Fibroblast of lung (primary cell): Measurements from ENCODE around the gene POLR2I. TPM values are rescaled to one million over a fixed set of nuclear protein-coding genes. Genes with fewer than 3 reads are reported as not detected.

Source experiments
- DNase-seq, 2 donors: peaks; one replicate each; pipeline versions ENCODE4 v3.0.0 to v3.0.0-alpha.2; 2010; ENCODE audit warnings: low read depth in 2 of 2
- H2AFZ ChIP-seq: 2 replicates; pipeline ENCODE4 v1.5.1; 2012; ENCODE audit warnings: low read length, control low read depth, inconsistent platforms
- H3K27ac ChIP-seq: 2 replicates; pipeline ENCODE4 v1.5.1; 2011; ENCODE audit warnings: low read length, control low read depth; ENCODE audit not compliant: insufficient read depth
- H3K27me3 ChIP-seq: 2 replicates; pipeline ENCODE4 v1.5.1; 2011; ENCODE audit warnings: mild to moderate bottlenecking, low read length; ENCODE audit not compliant: control insufficient read depth, insufficient read depth
- H3K36me3 ChIP-seq: 2 replicates; pipeline ENCODE4 v1.5.1; 2011; ENCODE audit warnings: low read length; ENCODE audit not compliant: control insufficient read depth, insufficient read depth
- H3K4me1 ChIP-seq: 2 replicates; pipeline ENCODE4 v1.5.1; 2011; ENCODE audit warnings: low read length; ENCODE audit not compliant: control insufficient read depth, insufficient read depth; ENCODE audit errors: extremely low read depth
- H3K4me2 ChIP-seq: 2 replicates; pipeline ENCODE4 v1.5.1; 2011; ENCODE audit warnings: low read length, control low read depth; ENCODE audit not compliant: insufficient read depth; ENCODE audit errors: extremely low read depth
- H3K4me3 ChIP-seq, 4 experiments: fragments of 200-600 bp in 1 of 4; sonication (generic) in 1 of 4; replicated peaks in 1 of 4; 2 replicates each; pipeline ENCODE4 v1.5.1; 2011 to 2016; ENCODE audit warnings: low read length in 4 of 4, low read depth in 3 of 4, mild to moderate bottlenecking in 3 of 4, control low read depth in 2 of 4, inconsistent platforms in 1 of 4, mixed read lengths in 1 of 4; ENCODE audit not compliant: insufficient read depth in 1 of 4; ENCODE audit errors: control extremely low read depth in 1 of 4
- H3K79me2 ChIP-seq: 2 replicates; pipeline ENCODE4 v1.5.1; 2012; ENCODE audit warnings: mild to moderate bottlenecking, low read length, inconsistent platforms; ENCODE audit not compliant: control insufficient read depth, insufficient read depth
- H3K9ac ChIP-seq: 2 replicates; pipeline ENCODE4 v1.5.1; 2011; ENCODE audit warnings: mild to moderate bottlenecking, low read length, control low read depth; ENCODE audit not compliant: insufficient read depth
- H3K9me3 ChIP-seq: 2 replicates; pipeline ENCODE4 v1.5.1; 2012; ENCODE audit warnings: low read depth, low read length; ENCODE audit not compliant: control insufficient read depth, insufficient read depth
- H4K20me1 ChIP-seq: 2 replicates; pipeline ENCODE4 v1.5.1; 2011; ENCODE audit warnings: low read length; ENCODE audit not compliant: control insufficient read depth, insufficient read depth; ENCODE audit errors: extremely low read depth
- CTCF ChIP-seq, 2 donors: IDR thresholded peaks in 1 of 2; conservative IDR thresholded peaks in 1 of 2; 1 replicate in 1 of 2; 2 replicates in 1 of 2; pipeline ENCODE4 v1.5.1; 2011 to 2012; ENCODE audit warnings: low read length in 2 of 2, control low read depth in 1 of 2, inconsistent platforms in 1 of 2, low read depth in 1 of 2, mild to moderate bottlenecking in 1 of 2
- EZH2 ChIP-seq: IDR thresholded peaks from 2 replicates; pipeline ENCODE4 v1.5.1; 2012; ENCODE audit warnings: low read length, control low read depth, mild to moderate bottlenecking; ENCODE audit errors: missing control alignments
- polyA plus RNA-seq, 2 donors: library from polyadenylated mRNA; depleted of rRNA in 1 of 2; stranded (reverse) in 1 of 2; unstranded in 1 of 2; fragments of >200 nt; gene quantifications; 2 replicates each; pipeline ENCODE4 v1.2.1, GENCODE V29; 2011 to 2012; ENCODE audit warnings: missing spikeins in 1 of 2
- total RNA-seq: library from RNA; depleted of rRNA; stranded (reverse); fragments of >200 nt; gene quantifications from 2 replicates; pipeline ENCODE4 v1.2.1, GENCODE V29; 2014

The POLR2I gene
- total and polyA plus RNA-seq, 2 donors (not counting 1 experiment from before 2014, with no cell fraction given): 36.1 to 97.6 TPM

GRCh38 chr19:36120092-36120983, 5.7 kb upstream of the POLR2I start:
- H3K4me3 ChIP-seq: no peak overlapping the region
- no peak overlapping the region for H3K27ac ChIP-seq
- H4K20me1 ChIP-seq: no peaks in the 10 kb centered on the region
- H3K4me2 ChIP-seq: no peak overlapping the region
- H3K36me3 ChIP-seq: peaks cover 18% of the 10 kb centered on the region
- TF ChIP-seq CTCF (conservative IDR thresholded peaks at IDR 0.05 in 1 of 2, IDR thresholded peaks at IDR 0.05 in 1 of 2; ENCODE audit: low read depth in 1 of 2, low read length in 2 of 2) (no peak), EZH2 (no peak)
- DNase-seq: no peak
- peaks cover 5% of the 10 kb centered on the region for H3K4me1 ChIP-seq
- no peaks in the 10 kb centered on the region for H3K9me3 ChIP-seq
- H3K9ac ChIP-seq: no peak overlapping the region
- H3K27me3 ChIP-seq: no peaks in the 10 kb centered on the region
- H3K79me2 ChIP-seq: peaks cover 12% of the 10 kb centered on the region
- H2AFZ ChIP-seq: no peak overlapping the region

GRCh38 chr19:36116344-36116637, 1.6 kb upstream of the POLR2I start:
- peaks cover 21% of the 10 kb centered on the region for H3K79me2 ChIP-seq

More at GRCh38 chr19:36116344-36116637, 1.6 kb upstream of the POLR2I start:
- H2AFZ ChIP-seq: no peak overlapping the region
- H3K27me3 ChIP-seq: no peaks in the 10 kb centered on the region
- no peaks in the 10 kb centered on the region for H4K20me1 ChIP-seq
- peaks cover 10% of the 10 kb centered on the region for H3K4me1 ChIP-seq
- peak overlapping the region; percentile 63 to 86 (median 67) for H3K4me3 ChIP-seq
- no peak for DNase-seq
- TF ChIP-seq EZH2 (no peak), CTCF (conservative IDR thresholded peaks at IDR 0.05 in 1 of 2, IDR thresholded peaks at IDR 0.05 in 1 of 2; ENCODE audit: low read depth in 1 of 2, low read length in 2 of 2) (no peak)
- peak overlapping the region; percentile 95 for H3K4me2 ChIP-seq
- H3K36me3 ChIP-seq: peaks cover 19% of the 10 kb centered on the region
- no peaks in the 10 kb centered on the region for H3K9me3 ChIP-seq
- H3K9ac ChIP-seq: peak overlapping the region; percentile 60
- H3K27ac ChIP-seq: peak overlapping the region; percentile 73
